ENCODE data around the gene FSD2.
"Not testable (repeated sequence)": the region's sequence is repeated elsewhere in the genome, so short reads cannot be mapped to it uniquely, and the experiment has no call there.

The FSD2 gene

GRCh38 chr15:82793737-82794136, 12.1 kb downstream of the FSD2 start:
- DNase-seq (ENCODE audit: low read depth in 2 of 2) = no peak

GRCh38 chr15:82792068-82792467, 13.8 kb downstream of the FSD2 start:
- no peak for DNase-seq (ENCODE audit: low read depth in 2 of 2)

DNA sequence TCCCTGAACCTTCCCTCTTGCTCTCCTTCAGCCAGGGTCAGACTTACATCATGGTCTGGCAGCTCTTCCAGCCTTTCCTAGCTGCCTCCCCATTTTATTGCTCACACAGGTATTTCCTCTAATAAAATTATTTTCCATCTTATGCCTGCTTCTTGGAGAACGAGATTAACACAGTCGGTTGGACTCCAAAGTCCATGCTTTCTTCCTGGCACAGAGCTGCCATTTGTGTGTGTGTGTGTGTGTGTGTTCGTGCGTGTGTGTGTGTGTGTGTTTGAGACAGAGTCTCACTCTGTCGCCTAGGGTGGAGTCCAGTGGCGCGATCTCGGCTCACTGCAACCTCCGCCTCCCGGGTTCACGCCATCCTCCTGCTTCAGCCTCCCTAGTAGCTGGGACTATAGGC, 15.5 kb downstream of the FSD2 start:
- DNase-seq (ENCODE audit: low read depth in 2 of 2) = no peak

GRCh38 chr15:82789491-82789890, 16.4 kb downstream of the FSD2 start:
- no peak for DNase-seq (ENCODE audit: low read depth in 2 of 2)

DNA sequence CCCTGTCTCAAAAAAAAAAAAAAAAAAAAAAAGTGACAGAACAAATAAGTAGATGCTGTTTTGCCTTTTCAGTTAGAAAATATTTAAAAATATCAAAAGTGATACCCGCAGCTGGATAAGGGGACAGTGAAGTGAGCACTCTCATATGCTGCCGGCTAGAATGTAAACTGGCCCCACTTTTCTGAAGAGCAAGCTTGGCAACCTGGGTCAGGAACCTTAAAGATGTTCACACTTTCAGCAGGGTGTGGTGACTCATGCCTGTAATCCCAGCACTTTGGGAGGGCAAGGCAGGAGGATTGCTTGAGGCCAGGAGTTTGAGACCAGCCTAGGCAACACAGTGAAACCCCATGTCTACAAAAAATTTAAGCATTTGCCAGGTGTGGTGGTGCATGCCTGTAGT, 17.4 kb downstream of the FSD2 start:
- no peak for DNase-seq (ENCODE audit: low read depth in 2 of 2)

DNA sequence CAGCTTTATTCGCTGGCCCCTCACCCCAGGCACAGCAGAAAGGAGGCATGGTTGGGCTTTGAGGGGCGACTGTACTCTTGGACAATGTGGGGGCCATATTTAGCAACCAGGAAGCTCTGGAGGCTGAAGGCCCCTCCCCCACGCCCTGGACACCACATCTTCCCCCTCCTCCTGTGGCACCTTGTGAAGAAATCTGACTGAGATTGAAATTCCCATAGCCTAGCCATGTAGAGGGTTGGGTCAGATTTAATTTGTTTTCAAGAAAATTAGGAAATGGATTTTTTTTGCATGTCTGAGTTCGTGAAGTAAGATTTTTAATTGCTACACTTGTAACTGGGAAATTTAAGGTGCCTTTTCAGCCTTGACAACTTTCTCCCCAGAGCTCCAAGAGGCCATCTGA, 24.5 kb downstream of the FSD2 start:
- no peak for DNase-seq (ENCODE audit: low read depth in 2 of 2)

GRCh38 chr15:82778755-82779154, 27.1 kb downstream of the FSD2 start:
- no peak for DNase-seq (ENCODE audit: low read depth in 2 of 2)

- DNase-seq (ENCODE audit: low read depth in 2 of 2) = no peak
Measured at GRCh38 chr15:82774496-82774895, 31.4 kb downstream of the FSD2 start.

GRCh38 chr15:82771789-82772607, 33.9 kb downstream of the FSD2 start:
- DNase-seq (ENCODE audit: low read depth in 2 of 2) = no peak

DNA sequence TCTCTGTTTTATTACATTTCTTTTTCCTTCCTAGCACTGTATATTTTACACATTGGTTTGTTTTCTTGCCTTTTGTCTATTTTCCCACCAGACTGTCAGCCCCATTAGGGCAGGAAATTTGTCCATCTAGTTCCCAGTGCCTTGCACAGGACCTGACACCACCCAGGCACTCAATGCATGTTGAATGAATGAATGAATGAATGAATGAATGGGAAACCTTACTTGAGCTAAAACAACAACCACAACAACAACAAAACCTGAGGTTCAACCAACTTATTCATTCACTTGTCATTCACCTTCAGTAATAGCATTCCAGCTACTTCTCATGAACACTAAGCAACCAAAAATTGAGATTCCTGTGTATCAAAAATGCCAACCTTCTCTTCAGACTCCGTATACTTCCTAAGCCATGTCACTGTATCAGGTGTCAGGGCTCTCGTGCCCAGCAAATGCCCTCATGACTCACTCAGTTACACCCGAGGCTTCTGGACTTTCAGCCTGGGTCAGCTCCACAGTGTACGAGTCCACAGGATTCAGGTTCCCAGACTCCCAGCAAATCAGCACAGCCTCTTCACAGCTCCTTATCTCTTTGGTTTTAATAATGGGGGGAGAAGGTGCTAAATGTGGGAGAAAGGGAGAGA, 37.3 kb downstream of the FSD2 start:
- DNase-seq (ENCODE audit: low read depth in 2 of 2) = no peak

DNA sequence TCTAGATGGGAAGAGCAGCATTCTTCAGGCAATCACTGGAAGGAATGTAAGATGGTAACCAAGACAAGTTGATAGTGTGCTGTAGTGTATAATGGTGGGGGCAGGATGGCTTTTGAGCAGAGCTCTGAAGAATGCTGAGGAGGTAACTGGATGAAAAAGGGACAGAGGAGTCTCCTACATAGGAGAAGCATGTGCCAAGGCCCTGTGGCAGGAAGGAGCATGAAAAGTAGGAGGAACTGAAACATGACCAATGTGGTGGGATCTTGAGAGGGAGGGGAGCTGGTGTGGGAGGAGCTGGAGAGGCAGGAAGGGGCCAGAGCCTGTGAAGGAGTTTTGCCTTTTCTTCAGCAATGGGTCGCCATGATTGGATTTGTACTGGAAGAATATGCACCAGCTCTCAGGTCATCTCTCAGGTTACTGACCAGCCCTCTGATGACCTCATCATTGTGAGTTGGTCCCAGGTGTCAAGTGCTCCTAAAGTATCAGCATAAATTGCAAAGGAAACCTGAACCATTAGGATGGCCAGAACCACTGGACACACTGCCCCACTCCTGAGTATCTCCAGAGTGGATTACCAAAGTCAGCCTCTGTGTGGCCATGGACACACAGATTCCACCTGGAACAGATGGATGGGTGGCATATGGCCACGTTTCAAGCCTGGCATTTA, 38.6 kb downstream of the FSD2 start:
- no peak for DNase-seq (ENCODE audit: low read depth in 2 of 2)

DNA sequence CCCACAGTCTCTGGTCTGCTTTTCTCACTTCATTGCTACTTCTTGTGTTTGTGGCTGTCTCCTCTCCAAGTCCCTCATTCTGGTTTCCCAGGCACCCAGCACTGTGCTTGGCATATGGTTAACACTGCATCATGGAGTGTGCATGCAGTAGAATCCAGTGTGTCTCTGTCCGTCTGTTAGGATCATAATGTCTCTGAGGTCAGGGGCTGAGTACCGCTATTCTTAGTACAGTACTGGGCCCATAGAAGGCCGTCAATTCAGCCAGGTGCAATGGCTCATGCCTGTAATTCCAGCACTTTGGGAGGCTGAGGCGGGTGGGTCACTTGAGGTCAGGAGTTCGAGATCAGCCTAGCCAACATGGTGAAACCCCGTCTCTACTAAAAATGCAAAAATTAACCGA, 39.7 kb downstream of the FSD2 start:
- not testable (repeated sequence) for DNase-seq (ENCODE audit: low read depth in 2 of 2)

- no peak for DNase-seq (ENCODE audit: low read depth in 2 of 2)
Measured at GRCh38 chr15:82764740-82765139, 41.1 kb downstream of the FSD2 start.

DNA sequence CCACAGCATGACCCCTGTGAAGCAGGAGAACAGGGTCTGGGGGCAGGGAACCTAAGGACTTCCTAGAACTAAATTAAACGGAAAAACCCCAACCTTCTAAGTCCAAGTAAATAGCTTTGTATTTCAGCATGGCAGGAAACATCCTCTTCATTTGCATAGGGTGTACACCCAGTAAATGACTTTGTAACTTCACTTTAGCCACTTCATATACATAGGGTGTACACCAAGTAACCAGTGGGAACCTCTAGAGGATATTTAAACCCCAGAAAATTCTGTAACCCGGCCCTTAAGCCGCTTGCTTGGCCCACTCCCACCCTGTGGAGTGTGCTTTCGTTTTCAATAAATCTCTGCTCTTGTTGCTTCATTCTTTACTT, 41.8 kb downstream of the FSD2 start:
- no peak for DNase-seq (ENCODE audit: low read depth in 2 of 2)

GRCh38 chr15:82763361-82764116, 42.3 kb downstream of the FSD2 start:
- DNase-seq (ENCODE audit: low read depth in 2 of 2) = no peak

GRCh38 chr15:82751308-82751707, 54.6 kb downstream of the FSD2 start:
- DNase-seq (ENCODE audit: low read depth in 2 of 2) = no peak

GRCh38 chr15:82750831-82751180, 55.1 kb downstream of the FSD2 start:
- no peak for DNase-seq (ENCODE audit: low read depth in 2 of 2)

DNA sequence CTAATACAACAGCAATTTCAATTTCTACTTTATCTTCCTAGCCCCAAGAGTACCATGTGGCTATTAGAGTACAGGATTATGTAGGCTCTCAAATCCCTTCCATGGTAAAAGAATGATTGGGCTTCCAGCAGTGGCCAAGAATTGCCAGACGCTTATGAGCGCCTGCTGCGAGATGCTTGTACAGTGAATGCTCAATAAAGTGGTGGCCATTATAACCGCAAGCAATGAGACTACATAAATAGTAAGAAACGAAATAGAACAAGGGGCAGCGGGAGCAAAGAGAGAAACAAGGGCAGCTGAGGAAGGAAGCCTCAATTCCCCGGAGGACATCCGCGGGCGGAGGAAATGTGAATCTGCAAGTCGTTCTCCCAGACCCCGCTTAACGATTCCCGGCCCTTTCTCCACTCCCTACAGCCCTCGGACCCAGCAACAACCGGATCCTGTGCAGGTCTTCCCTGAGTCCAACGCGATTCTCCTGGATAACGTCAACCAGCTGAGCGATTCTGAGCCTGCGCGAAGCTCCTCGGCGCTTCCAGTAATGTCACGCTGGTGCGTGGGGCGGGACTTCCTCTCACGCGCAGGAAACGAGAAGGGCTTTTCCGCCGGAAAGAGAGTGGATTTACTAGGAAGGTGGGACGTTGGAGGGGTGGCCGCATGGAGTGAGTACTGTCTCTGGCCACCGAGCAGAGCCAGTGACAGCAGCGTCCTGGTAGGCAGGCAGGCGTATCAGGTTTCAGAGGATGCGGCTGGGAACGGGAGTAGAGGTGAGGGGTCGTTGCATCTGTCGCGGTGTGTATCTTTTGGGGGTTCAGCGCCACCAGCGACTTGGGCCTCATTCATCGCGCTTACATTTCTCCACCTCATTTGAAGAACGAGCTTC, 55.7 kb downstream of the FSD2 start:
- DNase-seq (ENCODE audit: low read depth in 2 of 2) = peak; percentile 69 to 74

GRCh38 chr15:82748315-82748714, 57.6 kb downstream of the FSD2 start:
- DNase-seq (ENCODE audit: low read depth in 2 of 2) = no peak

- no peak for DNase-seq (ENCODE audit: low read depth in 2 of 2)
Measured at GRCh38 chr15:82743810-82744209, 62.1 kb downstream of the FSD2 start.

- DNase-seq (ENCODE audit: low read depth in 2 of 2) = no peak
Measured at GRCh38 chr15:82742134-82742533, 63.7 kb downstream of the FSD2 start.
